Choroid plexus epithelial cell (primary cell): Measurements from ENCODE around the gene MYOF.

Experiments used
- DNase-seq: peaks from one replicate; pipeline ENCODE4 v3.0.0-alpha.2; 2010; ENCODE audit warnings: low read depth
- H3K4me3 ChIP-seq: 2 replicates; pipeline ENCODE4 v1.5.1; 2011; ENCODE audit warnings: low read depth, mild to moderate bottlenecking, control low read depth, low read length, moderate library complexity
- CTCF ChIP-seq: conservative IDR thresholded peaks from 2 replicates; pipeline ENCODE4 v1.5.1; 2011; ENCODE audit warnings: low read depth, mild to moderate bottlenecking, control low read depth, inconsistent platforms, low read length, moderate library complexity

Gene MYOF, protein sequence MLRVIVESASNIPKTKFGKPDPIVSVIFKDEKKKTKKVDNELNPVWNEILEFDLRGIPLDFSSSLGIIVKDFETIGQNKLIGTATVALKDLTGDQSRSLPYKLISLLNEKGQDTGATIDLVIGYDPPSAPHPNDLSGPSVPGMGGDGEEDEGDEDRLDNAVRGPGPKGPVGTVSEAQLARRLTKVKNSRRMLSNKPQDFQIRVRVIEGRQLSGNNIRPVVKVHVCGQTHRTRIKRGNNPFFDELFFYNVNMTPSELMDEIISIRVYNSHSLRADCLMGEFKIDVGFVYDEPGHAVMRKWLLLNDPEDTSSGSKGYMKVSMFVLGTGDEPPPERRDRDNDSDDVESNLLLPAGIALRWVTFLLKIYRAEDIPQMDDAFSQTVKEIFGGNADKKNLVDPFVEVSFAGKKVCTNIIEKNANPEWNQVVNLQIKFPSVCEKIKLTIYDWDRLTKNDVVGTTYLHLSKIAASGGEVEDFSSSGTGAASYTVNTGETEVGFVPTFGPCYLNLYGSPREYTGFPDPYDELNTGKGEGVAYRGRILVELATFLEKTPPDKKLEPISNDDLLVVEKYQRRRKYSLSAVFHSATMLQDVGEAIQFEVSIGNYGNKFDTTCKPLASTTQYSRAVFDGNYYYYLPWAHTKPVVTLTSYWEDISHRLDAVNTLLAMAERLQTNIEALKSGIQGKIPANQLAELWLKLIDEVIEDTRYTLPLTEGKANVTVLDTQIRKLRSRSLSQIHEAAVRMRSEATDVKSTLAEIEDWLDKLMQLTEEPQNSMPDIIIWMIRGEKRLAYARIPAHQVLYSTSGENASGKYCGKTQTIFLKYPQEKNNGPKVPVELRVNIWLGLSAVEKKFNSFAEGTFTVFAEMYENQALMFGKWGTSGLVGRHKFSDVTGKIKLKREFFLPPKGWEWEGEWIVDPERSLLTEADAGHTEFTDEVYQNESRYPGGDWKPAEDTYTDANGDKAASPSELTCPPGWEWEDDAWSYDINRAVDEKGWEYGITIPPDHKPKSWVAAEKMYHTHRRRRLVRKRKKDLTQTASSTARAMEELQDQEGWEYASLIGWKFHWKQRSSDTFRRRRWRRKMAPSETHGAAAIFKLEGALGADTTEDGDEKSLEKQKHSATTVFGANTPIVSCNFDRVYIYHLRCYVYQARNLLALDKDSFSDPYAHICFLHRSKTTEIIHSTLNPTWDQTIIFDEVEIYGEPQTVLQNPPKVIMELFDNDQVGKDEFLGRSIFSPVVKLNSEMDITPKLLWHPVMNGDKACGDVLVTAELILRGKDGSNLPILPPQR (N-terminal part only)

GRCh38 chr10:93482145-93482834 is at the start of gene MYOF:
TSS of gene MYOF (minus strand) at chr10:93482334. CDS start at chr10:93482194, 140 bp downstream.
- peak within 1 kb of the TSS; percentile 79 for H3K4me3 ChIP-seq
- TF ChIP-seq CTCF, result peak; percentile 66
- peak; percentile 95 for DNase-seq

- no peak overlapping the region for H3K4me3 ChIP-seq
- no peak for DNase-seq
- TF ChIP-seq CTCF, result no peak
Measured at GRCh38 chr10:93518531-93518930, 36.4 kb upstream of the MYOF start.

DNA sequence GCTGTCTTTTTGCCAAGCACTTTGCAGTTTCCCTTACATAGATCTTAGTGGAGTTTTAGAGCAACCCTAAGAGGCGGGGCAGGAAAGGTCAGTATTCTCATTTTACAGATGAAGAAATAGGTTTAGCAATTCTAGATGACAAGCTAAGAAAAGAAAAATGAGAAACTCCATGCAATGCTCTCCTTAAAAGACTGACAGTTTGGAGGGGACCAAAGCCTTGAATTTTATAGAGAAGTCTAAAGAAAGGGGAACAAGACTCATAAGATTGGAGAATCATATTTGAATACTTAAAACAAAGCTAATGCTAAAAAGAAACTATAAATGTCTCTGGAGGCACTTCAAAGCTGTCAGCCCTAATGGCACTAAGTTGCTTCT is 33.9 kb upstream of the MYOF start:
- no peak overlapping the region for H3K4me3 ChIP-seq
- no peak for TF ChIP-seq CTCF
- DNase-seq, result peak; percentile 67

DNA sequence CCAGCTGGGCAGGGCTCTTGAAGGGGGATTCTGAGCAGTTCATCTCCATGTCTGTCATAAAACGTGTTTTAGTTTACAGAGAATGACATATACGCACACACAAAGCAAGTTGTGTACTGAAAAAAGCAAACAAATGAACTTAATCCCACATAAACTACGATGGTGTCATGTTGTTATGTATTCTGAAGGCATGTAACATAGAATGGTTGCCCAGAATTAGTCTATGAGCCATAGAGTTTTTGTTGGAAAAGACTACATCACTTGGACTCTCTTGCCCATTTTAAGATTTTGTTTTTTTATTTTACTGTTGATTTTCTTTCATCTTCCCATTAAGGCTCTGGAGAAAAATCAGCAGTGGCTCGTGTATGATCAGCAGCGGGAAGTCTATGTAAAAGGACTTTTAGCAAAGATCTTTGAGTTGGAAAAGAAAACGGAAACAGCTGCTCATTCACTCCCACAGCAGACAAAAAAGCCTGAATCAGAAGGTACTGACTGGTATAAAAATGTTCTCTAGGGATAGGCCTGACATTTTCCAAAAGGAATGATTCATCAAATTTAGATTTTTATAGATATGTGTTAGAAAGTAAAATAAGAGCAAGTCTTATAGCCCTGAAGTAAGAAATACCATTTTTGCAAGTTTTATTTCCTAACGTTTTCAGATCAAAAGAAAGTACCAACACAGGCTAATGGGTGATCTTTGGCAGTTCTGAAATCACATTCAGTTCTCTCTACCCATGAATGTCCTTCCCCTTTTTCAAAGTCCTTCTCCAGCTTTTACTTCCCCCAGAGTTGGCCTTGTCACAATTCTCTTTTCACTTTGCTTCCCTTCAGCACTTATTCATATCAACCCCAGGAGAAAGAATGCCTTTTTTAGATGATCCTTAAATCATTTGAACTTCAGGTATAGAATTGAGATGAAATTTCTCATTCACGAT is 33.2 kb upstream of the MYOF start:
- no peak overlapping the region for H3K4me3 ChIP-seq
- no peak for DNase-seq
- TF ChIP-seq CTCF, result no peak

DNA sequence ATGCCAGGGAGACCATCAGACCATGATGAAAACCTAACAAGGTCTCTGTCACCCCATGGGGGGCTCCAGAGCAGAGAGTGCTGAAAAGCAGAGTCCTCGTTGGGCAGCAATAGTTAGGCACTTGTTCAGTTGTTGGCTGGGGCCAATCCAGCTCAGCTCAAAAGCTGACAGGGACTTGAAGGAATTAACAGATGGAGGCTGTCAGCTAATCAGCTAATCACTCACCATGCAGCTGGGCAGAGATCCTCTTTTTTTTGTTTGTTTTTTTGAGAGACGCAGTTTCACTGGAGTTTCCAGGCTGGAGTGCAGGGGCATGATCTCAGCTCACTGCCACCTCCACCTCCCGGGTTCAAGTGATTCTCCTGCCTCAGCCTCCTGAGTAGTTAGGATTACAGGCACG is 32.4 kb upstream of the MYOF start:
- H3K4me3 ChIP-seq, result no peak overlapping the region
- no peak for DNase-seq
- TF ChIP-seq CTCF, result no peak
